Thymus (tissue), 2 donors: ENCODE results near the gene GPR15. TPM values are rescaled to one million over a fixed set of nuclear protein-coding genes. Genes with fewer than 3 reads are reported as not detected.

Experiments used
- polyA plus RNA-seq: library from polyadenylated mRNA; stranded (reverse); fragments of 200-250 nt; gene quantifications from one replicate; pipeline ENCODE4 v1.2.3, GENCODE V29; 2013
- total RNA-seq: library from RNA; stranded (reverse); fragments of 120-200 nt; gene quantifications from one replicate; pipeline ENCODE4 v1.2.4, GENCODE V29; 2013
- donor health status: healthy.

GPR15 gene
- total and polyA plus RNA-seq, 2 donors, result 0.47 to 1.0 TPM

Other genes with a start within 250 kb of the GPR15 start
- not detected for gene OR5H2, start 249.5 kb upstream of the GPR15 start, total RNA-seq
- gene OR5H2, start 249.5 kb upstream of the GPR15 start, polyA plus RNA-seq, result not detected
- gene OR5K4, start 178.1 kb upstream of the GPR15 start, total RNA-seq, result not detected
- gene OR5K4, start 178.1 kb upstream of the GPR15 start, polyA plus RNA-seq, result not detected
- not detected for gene OR5K3, start 141.3 kb upstream of the GPR15 start, total RNA-seq
- gene OR5K3, start 141.3 kb upstream of the GPR15 start, polyA plus RNA-seq, result not detected
- gene OR5K1, start 68.8 kb upstream of the GPR15 start, total RNA-seq, result not detected
- gene OR5K1, start 68.8 kb upstream of the GPR15 start, polyA plus RNA-seq, result 0.02 TPM
- gene OR5K2, start 34.3 kb upstream of the GPR15 start, total RNA-seq, result not detected
- not detected for gene OR5K2, start 34.3 kb upstream of the GPR15 start, polyA plus RNA-seq
- gene CLDND1, start 9.1 kb upstream of the GPR15 start, total RNA-seq, result 65.2 TPM
- 60.1 TPM for gene CLDND1, start 9.1 kb upstream of the GPR15 start, polyA plus RNA-seq
- gene CPOX, start 61.6 kb downstream of the GPR15 start, total RNA-seq, result 17.2 TPM
- gene CPOX, start 61.6 kb downstream of the GPR15 start, polyA plus RNA-seq, result 28.6 TPM
- gene ST3GAL6, start 231.4 kb downstream of the GPR15 start, total RNA-seq, result 16.8 TPM
- 29.4 TPM for gene ST3GAL6, start 231.4 kb downstream of the GPR15 start, polyA plus RNA-seq